Natural killer cell (primary cell): ENCODE measurements around the gene BLTP3A. TPM values are rescaled to one million over a fixed set of nuclear protein-coding genes. Genes with fewer than 3 reads are reported as not detected.

ENCODE experiments used
- ATAC-seq, 3 donors: fragments of 150-1000 bp in 2 of 3; fragments of 200-7000 bp in 1 of 3; cut with Tn5 transposase; 1 replicate in 1 of 3; 2 replicates in 2 of 3; pipeline ENCODE4 v1.10.0; 2021; ENCODE audit warnings: mild to moderate bottlenecking in 2 of 3, moderate library complexity in 2 of 3
- DNase-seq, 2 donors: peaks; one replicate each; pipeline versions ENCODE4 v3.0.0 to v3.0.0-alpha.2; 2013 to 2021; ENCODE audit warnings: mixed read lengths in 1 of 2
- H3K27ac ChIP-seq: one replicate; pipeline ENCODE4 v1.5.1; 2013; ENCODE audit warnings: mild to moderate bottlenecking, low read length
- H3K27me3 ChIP-seq: one replicate; pipeline ENCODE4 v1.6.1; 2013; ENCODE audit warnings: low read length; ENCODE audit not compliant: control insufficient read depth, insufficient read depth
- H3K36me3 ChIP-seq: one replicate; pipeline ENCODE4 v1.6.1; 2013; ENCODE audit warnings: low read length; ENCODE audit not compliant: control insufficient read depth, insufficient read depth
- H3K4me1 ChIP-seq: one replicate; pipeline ENCODE4 v1.6.1; 2013; ENCODE audit warnings: low read length; ENCODE audit not compliant: control insufficient read depth, insufficient read depth
- H3K4me3 ChIP-seq: one replicate; pipeline ENCODE4 v1.5.1; 2013; ENCODE audit warnings: low read length
- H3K9me3 ChIP-seq: one replicate; pipeline ENCODE4 v1.6.1; 2013; ENCODE audit warnings: low read length; ENCODE audit not compliant: control insufficient read depth, insufficient read depth
- H3K27ac Mint-ChIP-seq, 2 donors: one replicate each; pipeline ENCODE4 v1.8.0; 2022; ENCODE audit warnings: mild to moderate bottlenecking in 2 of 2, mixed read lengths in 2 of 2, moderate library complexity in 1 of 2
- H3K27me3 Mint-ChIP-seq, 2 donors: one replicate each; pipeline ENCODE4 v1.8.0; 2022; ENCODE audit warnings: low read depth in 2 of 2, mixed read lengths in 2 of 2
- H3K36me3 Mint-ChIP-seq: one replicate; pipeline ENCODE4 v1.8.0; 2022; ENCODE audit warnings: mixed read lengths
- H3K4me1 Mint-ChIP-seq, 2 donors: one replicate each; pipeline ENCODE4 v1.8.0; 2022; ENCODE audit warnings: mixed read lengths in 2 of 2
- H3K4me3 Mint-ChIP-seq: one replicate; pipeline ENCODE4 v1.8.0; 2022; ENCODE audit warnings: mild to moderate bottlenecking, moderate library complexity, mixed read lengths
- H3K9me3 Mint-ChIP-seq, 2 donors: one replicate each; pipeline ENCODE4 v1.8.0; 2022; ENCODE audit warnings: mixed read lengths in 2 of 2
- CTCF ChIP-seq: fragments of 200-600 bp; IDR thresholded peaks from one replicate; pipeline ENCODE4 v1.8.0; 2022; ENCODE audit warnings: antibody characterized with exemption
- WGBS: methylation state at CpG from one replicate; pipeline ENCODE4 v1.1.7; 2013; ENCODE audit warnings: missing lambda C conversion rate; ENCODE audit not compliant: insufficient coverage; 5-methylcytosine and 5-hydroxymethylcytosine counted together
- intact Hi-C: fragments of 100-400 bp; cut with micrococcal nuclease; formaldehyde crosslinking; loops from one replicate; pipeline ENCODE4 v1.14.2; 2022
- total RNA-seq, 4 donors: library from RNA; stranded (reverse); fragments of 120-200 nt in 1 of 4; gene quantifications; one replicate each; pipeline versions ENCODE4 v1.2.3 to v1.2.4, GENCODE V29; 2013 to 2022

The BLTP3A gene
- total RNA-seq, 3 donors from 2014 or later (not counting 1 experiment from before 2014, with no cell fraction given), result 16.6 to 17.5 (median 17.1) TPM

DNA sequence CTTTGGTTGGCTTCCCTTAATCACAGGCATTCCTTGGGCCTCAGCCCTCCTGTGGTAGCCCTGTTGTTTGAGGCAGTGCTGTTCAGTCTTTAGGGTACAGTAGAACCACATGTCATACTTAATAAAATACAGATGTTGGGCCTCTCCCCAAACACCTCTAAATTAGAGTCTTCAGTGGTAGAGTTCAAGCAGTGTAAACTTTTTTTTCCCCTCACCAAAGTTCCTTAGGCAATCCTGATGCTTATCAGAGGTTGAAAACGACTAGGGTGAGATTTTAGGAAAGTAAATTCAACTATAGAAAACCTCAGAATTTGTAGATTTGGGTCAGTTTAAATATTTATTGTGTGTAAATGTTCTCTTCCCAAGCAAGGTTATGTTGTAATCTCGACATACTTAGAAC, 44.6 kb downstream of the BLTP3A start:
- Histone ChIP-seq H3K36me3 (peaks cover 26% of the 10 kb centered on the region), H3K27me3 (no peaks in the 10 kb centered on the region), H3K4me3 (no peak overlapping the region), H3K9me3 (no peaks in the 10 kb centered on the region), H3K27ac (no peak overlapping the region), H3K4me1 (no peaks in the 10 kb centered on the region)
- no peak overlapping the region for H3K27ac Mint-ChIP-seq
- WGBS, result no CpG with 5 or more reads among the region's 2 CpGs
- no peak overlapping the region for H3K4me3 Mint-ChIP-seq
- no peaks in the 10 kb centered on the region for H3K4me1 Mint-ChIP-seq
- no peak for TF ChIP-seq CTCF
- intact Hi-C loops, result no loop called here
- no peaks in the 10 kb centered on the region for H3K27me3 Mint-ChIP-seq
- ATAC-seq (no peak), DNase-seq (no peak)
- peaks cover 20% of the 10 kb centered on the region for H3K36me3 Mint-ChIP-seq
- no peaks in the 10 kb centered on the region for H3K9me3 Mint-ChIP-seq

DNA sequence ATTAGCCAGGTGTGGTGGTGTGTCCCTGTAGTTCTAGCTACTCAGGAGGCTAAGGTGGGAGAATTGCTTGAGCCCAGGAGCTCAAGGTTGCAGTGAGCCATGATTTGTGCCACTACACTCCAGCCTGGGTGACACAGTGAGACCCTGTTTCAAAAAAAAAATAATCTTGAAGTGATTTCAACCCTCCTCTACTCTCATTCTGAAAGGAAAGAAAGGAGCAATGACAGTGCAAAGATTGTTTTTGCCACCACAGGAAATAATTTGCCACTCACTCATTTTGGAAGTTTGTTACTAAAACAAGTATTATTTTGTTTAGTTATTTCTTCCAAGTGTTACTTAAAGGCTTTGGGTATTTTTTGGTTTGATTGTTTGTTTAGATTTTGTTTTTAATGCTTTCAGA, 45.6 kb downstream of the BLTP3A start:
- H3K27me3 ChIP-seq, result no peaks in the 10 kb centered on the region
- H3K4me3 ChIP-seq, result no peak overlapping the region
- no peaks in the 10 kb centered on the region for H3K4me1 Mint-ChIP-seq
- no peaks in the 10 kb centered on the region for H3K4me1 ChIP-seq
- ATAC-seq (no peak), DNase-seq (no peak)
- no peaks in the 10 kb centered on the region for H3K9me3 ChIP-seq
- intact Hi-C loops, result no loop called here
- no peak overlapping the region for H3K4me3 Mint-ChIP-seq
- peaks cover 26% of the 10 kb centered on the region for H3K36me3 ChIP-seq
- peaks cover 20% of the 10 kb centered on the region for H3K36me3 Mint-ChIP-seq
- TF ChIP-seq CTCF, result no peak
- H3K9me3 Mint-ChIP-seq, result no peaks in the 10 kb centered on the region
- no peaks in the 10 kb centered on the region for H3K27me3 Mint-ChIP-seq
- no peak overlapping the region for H3K27ac ChIP-seq
- H3K27ac Mint-ChIP-seq, result no peak overlapping the region

- DNase-seq (no peak), ATAC-seq (no peak)
- H3K27ac Mint-ChIP-seq, result no peak overlapping the region
- 93% methylated on average over 15 of the region's 15 CpGs for WGBS
- Histone ChIP-seq H3K9me3 (no peaks in the 10 kb centered on the region), H3K27me3 (no peaks in the 10 kb centered on the region), H3K4me1 (no peaks in the 10 kb centered on the region), H3K36me3 (peaks cover 19% of the 10 kb centered on the region), H3K27ac (no peak overlapping the region), H3K4me3 (no peak overlapping the region)
- no peak overlapping the region for H3K4me3 Mint-ChIP-seq
- H3K36me3 Mint-ChIP-seq, result peaks cover 16% of the 10 kb centered on the region
- TF ChIP-seq CTCF, result no peak
- intact Hi-C loops, result no loop called here
- H3K9me3 Mint-ChIP-seq, result no peaks in the 10 kb centered on the region
- no peaks in the 10 kb centered on the region for H3K4me1 Mint-ChIP-seq
- H3K27me3 Mint-ChIP-seq, result no peaks in the 10 kb centered on the region
Observed at GRCh38 chr6:34839666-34840352, 47.9 kb downstream of the BLTP3A start.

Other genes starting within 250 kb of the BLTP3A start
- gene SPDEF, start 235.8 kb upstream of the BLTP3A start, total RNA-seq, result under 1 TPM; 0.25 to 0.68 (median 0.45) TPM
- 100 to 1,000 TPM in 1 of 3 donors, 10 to 100 TPM in 2; 91.2 to 101 (median 92.3) TPM for gene ILRUN, start 95.3 kb upstream of the BLTP3A start, total RNA-seq
- gene SNRPC, start 34.6 kb upstream of the BLTP3A start, total RNA-seq, result 10 to 100 TPM; 53.5 to 55.6 (median 55.5) TPM
- gene TAF11, start 96.0 kb downstream of the BLTP3A start, total RNA-seq, result 10 to 100 TPM; 34.4 to 41.3 (median 36.2) TPM
- gene ANKS1A, start 97.2 kb downstream of the BLTP3A start, total RNA-seq, result 10 to 100 TPM; 10.4 to 11.5 (median 10.9) TPM